HG03558 (cell line): ENCODE data around the gene ENAH.

Experiments used
- ATAC-seq: cut with Tn5 transposase; IDR thresholded peaks from one replicate; pipeline ENCODE4 v1.9.1; 2021; ENCODE audit warnings: moderate number of reproducible peaks; ENCODE audit not compliant: unreplicated experiment; ENCODE audit errors: extremely low read depth

ENAH gene

GRCh38 chr1:225578251-225578977 lies 74.5 kb downstream of the ENAH start:
- ATAC-seq, result no peak

GRCh38 chr1:225577241-225577640 lies 75.7 kb downstream of the ENAH start:
- ATAC-seq, result no peak

- no peak for ATAC-seq
Measured at GRCh38 chr1:225573216-225573615, 79.7 kb downstream of the ENAH start.

- ATAC-seq, result no peak
Measured at GRCh38 chr1:225572422-225572821, 80.5 kb downstream of the ENAH start.

- ATAC-seq, result no peak
Measured at GRCh38 chr1:225567789-225568188, 85.1 kb downstream of the ENAH start.

- no peak for ATAC-seq
Measured at GRCh38 chr1:225565847-225566246, 87.1 kb downstream of the ENAH start.

- ATAC-seq, result no peak
Measured at GRCh38 chr1:225561675-225562074, 91.2 kb downstream of the ENAH start.

GRCh38 chr1:225559902-225560301 lies 93.0 kb downstream of the ENAH start:
- ATAC-seq, result no peak

GRCh38 chr1:225559326-225559725 lies 93.6 kb downstream of the ENAH start:
- no peak for ATAC-seq

- ATAC-seq, result no peak
Measured at GRCh38 chr1:225556694-225557093, 96.2 kb downstream of the ENAH start.

GRCh38 chr1:225555821-225556220 lies 97.1 kb downstream of the ENAH start:
- no peak for ATAC-seq

GRCh38 chr1:225554216-225554812 lies 98.6 kb downstream of the ENAH start:
- no peak for ATAC-seq

- no peak for ATAC-seq
Measured at GRCh38 chr1:225549821-225550220, 103.1 kb downstream of the ENAH start.

- no peak for ATAC-seq
Measured at GRCh38 chr1:225548140-225548857, 104.6 kb downstream of the ENAH start.

GRCh38 chr1:225545649-225546048 lies 107.3 kb downstream of the ENAH start:
- no peak for ATAC-seq

- ATAC-seq, result no peak
Measured at GRCh38 chr1:225544924-225545323, 108.0 kb downstream of the ENAH start.

GRCh38 chr1:225544263-225544662 lies 108.7 kb downstream of the ENAH start:
- ATAC-seq, result no peak

- ATAC-seq, result no peak
Measured at GRCh38 chr1:225543350-225543749, 109.6 kb downstream of the ENAH start.

- no peak for ATAC-seq
Measured at GRCh38 chr1:225541383-225541782, 111.5 kb downstream of the ENAH start.

- ATAC-seq, result no peak
Measured at GRCh38 chr1:225539575-225539974, 113.3 kb downstream of the ENAH start.

GRCh38 chr1:225539069-225539468 lies 113.9 kb downstream of the ENAH start:
- no peak for ATAC-seq
